Measurements from ENCODE around the gene DAGLA.
"Not testable (repeated sequence)": the region's sequence is repeated elsewhere in the genome, so short reads cannot be mapped to it uniquely, and the experiment has no call there.

Gene DAGLA

GRCh38 chr11:61654397-61654829 is 25.8 kb upstream of the DAGLA start:
- Histone ChIP-seq H3K4me2 (ENCODE audit: low read depth, low read length, poor library complexity, severe bottlenecking) (no peak overlapping the region), H3K27me3 (ENCODE audit: low read length) (no peaks in the 10 kb centered on the region), H3K9me3 (ENCODE audit: insufficient read depth, low read length) (no peaks in the 10 kb centered on the region), H3K36me3 (ENCODE audit: low read length) (no peaks in the 10 kb centered on the region), H3K9ac (ENCODE audit: low read length) (no peak overlapping the region), H2AFZ (ENCODE audit: low read depth, low read length, severe bottlenecking) (no peak overlapping the region), H3K4me3 (ENCODE audit: insufficient read depth, low read length, poor library complexity, severe bottlenecking) (no peak overlapping the region), H4K20me1 (ENCODE audit: low read depth, low read length) (no peaks in the 10 kb centered on the region), H3K27ac (ENCODE audit: low read depth, low read length) (no peak overlapping the region), H3K79me2 (ENCODE audit: insufficient read depth, low read length) (no peaks in the 10 kb centered on the region), H3K9me2 (replicated peaks; ENCODE audit: insufficient read depth, low read length) (no peaks in the 10 kb centered on the region), H3F3A (ENCODE audit: insufficient read depth) (no peaks in the 10 kb centered on the region)
- TF ChIP-seq CTCF (IDR thresholded peaks at IDR 0.05; ENCODE audit: insufficient read depth, low read length, poor library complexity, severe bottlenecking) (no peak), EZH2phosphoT487 (conservative IDR thresholded peaks at IDR 0.05; ENCODE audit: low read length) (no peak)

DNA sequence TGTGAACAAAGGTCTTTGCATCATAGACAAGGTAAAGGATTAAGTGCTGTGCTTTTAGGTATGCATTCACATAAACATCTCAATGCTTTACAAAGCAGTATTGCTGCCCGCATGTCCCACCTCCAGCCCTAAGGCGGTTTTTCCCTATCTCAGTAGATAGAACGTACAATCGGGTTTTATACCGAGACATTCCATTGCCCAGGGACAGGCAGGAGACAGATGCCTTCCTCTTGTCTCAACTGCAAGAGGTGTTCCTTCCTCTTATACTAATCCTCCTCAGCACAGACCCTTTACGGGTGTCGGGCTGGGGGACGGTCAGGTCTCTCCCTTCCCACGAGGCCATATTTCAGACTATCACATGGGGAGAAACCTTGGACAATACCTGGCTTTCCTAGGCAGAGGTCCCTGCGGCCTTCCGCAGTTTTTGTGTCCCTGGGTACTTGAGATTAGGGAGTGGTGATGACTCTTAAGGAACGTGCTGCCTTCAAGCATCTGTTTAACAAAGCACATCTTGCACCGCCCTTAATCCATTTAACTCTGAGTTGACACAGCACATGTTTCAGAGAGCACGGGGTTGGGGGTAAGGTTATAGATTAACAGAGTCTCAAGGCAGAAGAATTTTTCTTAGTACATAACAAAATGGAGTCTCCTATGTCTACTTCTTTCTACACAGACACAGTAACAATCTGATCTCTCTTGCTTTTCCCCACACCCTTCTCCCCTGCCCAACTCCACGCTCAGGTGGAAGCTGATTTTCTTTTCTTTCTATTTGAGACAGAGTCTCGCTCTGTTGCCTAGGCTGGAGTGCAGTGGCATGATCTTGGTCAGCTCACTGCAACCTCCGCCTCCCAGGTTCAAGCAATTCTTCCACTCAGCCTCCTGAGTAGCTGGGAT is 24.7 kb upstream of the DAGLA start:
- not testable (repeated sequence) for H3K27ac ChIP-seq (ENCODE audit: low read depth, low read length)

DNA sequence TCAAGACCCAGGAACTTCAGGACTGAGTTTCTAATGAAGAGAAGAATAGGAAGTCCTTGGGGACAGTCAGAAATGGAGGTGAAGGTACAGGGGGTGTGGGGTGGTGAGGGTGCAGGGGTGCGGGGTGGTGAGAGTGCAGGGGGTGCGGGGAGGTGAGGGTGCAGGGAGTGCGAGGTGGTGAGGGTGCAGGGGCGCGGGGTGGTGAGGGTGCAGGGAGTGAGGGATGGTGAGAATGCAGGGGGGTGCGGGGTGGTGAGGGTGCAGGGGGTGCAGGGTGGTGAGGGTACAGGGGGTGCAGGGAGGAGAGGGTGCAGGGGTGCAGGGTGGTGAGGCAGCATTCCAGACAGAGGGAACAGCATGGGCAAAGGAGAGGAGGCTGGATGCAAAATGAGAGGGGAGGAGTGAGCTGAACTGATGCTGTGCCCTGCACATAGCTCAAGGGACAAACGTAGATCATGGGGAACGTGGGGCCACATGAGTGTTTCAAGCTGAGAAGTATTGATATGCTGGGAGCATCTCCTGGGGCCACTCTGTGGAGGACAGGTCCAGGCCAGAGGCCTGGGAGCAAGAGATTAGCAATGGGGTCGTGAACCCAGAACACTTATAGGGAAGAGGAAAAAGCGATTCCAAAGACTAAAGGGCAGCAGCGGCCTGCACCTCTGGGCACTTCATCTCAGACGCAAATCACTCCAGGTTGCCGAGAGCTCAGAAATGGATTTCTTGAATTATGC is 23.7 kb upstream of the DAGLA start:
- H3K9me2 ChIP-seq (replicated peaks; ENCODE audit: insufficient read depth, low read length) = no peaks in the 10 kb centered on the region
- H2AFZ ChIP-seq (ENCODE audit: low read depth, low read length, severe bottlenecking) = no peak overlapping the region
- no peak overlapping the region for H3K9ac ChIP-seq (ENCODE audit: low read length)
- H3K36me3 ChIP-seq (ENCODE audit: low read length) = no peaks in the 10 kb centered on the region
- H3K27me3 ChIP-seq (ENCODE audit: low read length) = no peaks in the 10 kb centered on the region
- no peaks in the 10 kb centered on the region for H3K79me2 ChIP-seq (ENCODE audit: insufficient read depth, low read length)
- H3K9me3 ChIP-seq (ENCODE audit: insufficient read depth, low read length) = no peaks in the 10 kb centered on the region
- no peaks in the 10 kb centered on the region for H4K20me1 ChIP-seq (ENCODE audit: low read depth, low read length)
- H3F3A ChIP-seq (ENCODE audit: insufficient read depth) = no peaks in the 10 kb centered on the region
- no peak overlapping the region for H3K4me3 ChIP-seq (ENCODE audit: insufficient read depth, low read length, poor library complexity, severe bottlenecking)
- no peak overlapping the region for H3K4me2 ChIP-seq (ENCODE audit: low read depth, low read length, poor library complexity, severe bottlenecking)
- TF ChIP-seq EZH2phosphoT487 (conservative IDR thresholded peaks at IDR 0.05; ENCODE audit: low read length) = no peak
- no peak overlapping the region for H3K27ac ChIP-seq (ENCODE audit: low read depth, low read length)

More for the DNA sequence above, 24.7 kb upstream of the DAGLA start:
- not testable (repeated sequence) for H3K9ac ChIP-seq (ENCODE audit: low read length); H3K9me2 ChIP-seq (replicated peaks; ENCODE audit: insufficient read depth, low read length); H3K9me3 ChIP-seq (ENCODE audit: insufficient read depth, low read length); H3K4me3 ChIP-seq (ENCODE audit: insufficient read depth, low read length, poor library complexity, severe bottlenecking); H3K79me2 ChIP-seq (ENCODE audit: insufficient read depth, low read length); H4K20me1 ChIP-seq (ENCODE audit: low read depth, low read length); H2AFZ ChIP-seq (ENCODE audit: low read depth, low read length, severe bottlenecking); H3K27me3 ChIP-seq (ENCODE audit: low read length); H3K4me2 ChIP-seq (ENCODE audit: low read depth, low read length, poor library complexity, severe bottlenecking); H3F3A ChIP-seq (ENCODE audit: insufficient read depth); H3K36me3 ChIP-seq (ENCODE audit: low read length)

DNA sequence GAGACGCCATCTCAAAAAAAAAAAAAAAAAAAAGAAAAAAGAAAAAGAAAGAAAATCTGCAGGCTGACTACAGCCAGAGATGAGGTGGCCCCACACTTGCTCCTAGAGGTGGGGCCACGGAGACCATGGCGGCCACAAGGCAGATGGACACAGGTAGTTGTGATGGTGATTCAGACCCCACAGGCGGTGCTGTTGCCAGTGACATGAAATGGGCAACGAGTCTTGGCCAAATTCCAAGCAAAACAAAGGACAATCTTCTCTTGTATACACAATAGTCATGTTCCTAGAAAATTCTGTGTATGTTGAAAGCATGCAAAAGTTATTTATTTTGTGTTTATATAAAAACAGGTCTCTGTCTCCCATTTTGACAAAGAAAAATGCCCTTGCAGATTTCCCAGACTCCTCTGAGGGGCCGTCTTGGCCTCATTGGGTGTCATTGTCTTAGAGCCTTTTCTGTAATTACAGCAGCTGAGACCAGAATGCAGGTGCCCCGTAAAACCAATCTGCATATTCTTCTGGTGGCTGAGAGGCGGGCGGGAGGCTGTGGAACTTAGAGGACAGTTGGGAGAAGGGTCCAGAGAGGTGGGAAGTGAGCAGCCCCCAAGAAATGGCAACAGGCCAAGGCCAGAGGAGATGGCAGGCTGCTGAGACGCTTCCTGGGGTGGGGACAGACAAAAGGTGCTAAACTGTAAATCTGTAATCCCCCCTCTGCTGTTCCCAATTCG is 22.5 kb upstream of the DAGLA start:
- Histone ChIP-seq H3K4me3 (ENCODE audit: insufficient read depth, low read length, poor library complexity, severe bottlenecking) (no peak overlapping the region), H3F3A (ENCODE audit: insufficient read depth) (no peaks in the 10 kb centered on the region), H3K79me2 (ENCODE audit: insufficient read depth, low read length) (no peaks in the 10 kb centered on the region), H3K36me3 (ENCODE audit: low read length) (no peaks in the 10 kb centered on the region), H3K4me2 (ENCODE audit: low read depth, low read length, poor library complexity, severe bottlenecking) (no peak overlapping the region), H3K9me3 (ENCODE audit: insufficient read depth, low read length) (no peaks in the 10 kb centered on the region), H4K20me1 (ENCODE audit: low read depth, low read length) (no peaks in the 10 kb centered on the region), H3K9me2 (replicated peaks; ENCODE audit: insufficient read depth, low read length) (no peaks in the 10 kb centered on the region), H3K9ac (ENCODE audit: low read length) (no peak overlapping the region), H3K27me3 (ENCODE audit: low read length) (no peaks in the 10 kb centered on the region), H2AFZ (ENCODE audit: low read depth, low read length, severe bottlenecking) (no peak overlapping the region), H3K27ac (ENCODE audit: low read depth, low read length) (no peak overlapping the region)
- TF ChIP-seq EZH2phosphoT487 (conservative IDR thresholded peaks at IDR 0.05; ENCODE audit: low read length) = no peak

Measured in SU-DHL-6 (cell line).